HG03108 (cell line): Measurements from ENCODE around the gene ABAT.
"Not testable (repeated sequence)": the region's sequence is repeated elsewhere in the genome, so short reads cannot be mapped to it uniquely, and the experiment has no call there.

ENCODE experiments used
- ATAC-seq: cut with Tn5 transposase; IDR thresholded peaks from one replicate; pipeline ENCODE4 v1.9.1; 2021; ENCODE audit warnings: moderate library complexity; ENCODE audit not compliant: unreplicated experiment

ABAT gene

DNA sequence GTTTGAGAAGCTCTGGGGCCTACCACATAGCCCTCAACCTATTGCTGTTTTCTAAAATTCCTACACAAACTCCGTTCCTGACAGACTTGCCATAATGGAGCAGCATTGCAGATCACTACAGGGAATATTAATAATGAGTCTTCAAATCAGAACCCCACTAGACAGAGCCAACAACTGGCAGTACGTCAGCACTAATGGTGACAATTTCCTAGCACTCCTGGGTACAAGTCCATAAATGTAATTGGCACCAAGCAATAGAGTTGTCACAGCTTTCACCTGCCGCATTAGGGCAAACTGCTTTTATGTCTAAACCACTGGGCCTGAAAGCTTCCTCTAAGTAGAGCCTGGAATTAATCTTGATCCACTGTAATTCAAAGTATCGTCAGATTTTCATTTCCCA lies 25.5 kb upstream of the ABAT start:
- no peak for ATAC-seq

DNA sequence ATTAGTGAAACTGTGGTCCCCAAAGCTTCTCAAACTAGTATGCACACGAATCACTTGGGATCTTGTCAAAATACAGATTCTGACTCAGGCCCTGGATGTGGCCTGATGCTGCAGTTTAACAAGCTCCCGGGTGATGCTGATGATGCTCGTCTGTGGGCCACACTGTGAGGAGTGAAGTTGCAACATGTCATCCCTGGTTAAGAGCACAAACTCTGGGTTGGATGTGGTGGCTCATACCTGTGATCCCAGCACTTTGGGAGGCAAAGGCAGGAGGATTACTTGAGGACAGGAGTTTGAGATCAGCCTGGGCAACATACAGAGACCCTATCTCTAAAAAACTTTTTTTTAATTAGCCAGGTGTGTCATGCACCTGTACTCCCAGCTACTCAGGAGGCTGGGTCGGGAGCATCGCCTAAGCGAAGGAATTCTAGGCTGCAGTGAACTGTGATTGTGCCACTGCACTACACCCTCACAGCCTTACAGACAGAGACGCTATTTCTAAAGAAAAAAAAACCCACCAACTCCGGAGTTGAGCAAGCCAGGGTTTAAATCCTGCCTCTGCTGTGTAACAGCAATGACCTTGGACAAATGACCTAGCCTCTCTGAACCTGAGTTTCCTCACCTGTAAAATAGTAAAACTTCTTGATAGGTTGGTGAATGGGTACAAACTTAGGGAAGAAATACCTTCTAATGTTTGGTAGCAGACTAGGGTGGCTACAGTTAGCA lies 24.4 kb upstream of the ABAT start:
- ATAC-seq = no peak

DNA sequence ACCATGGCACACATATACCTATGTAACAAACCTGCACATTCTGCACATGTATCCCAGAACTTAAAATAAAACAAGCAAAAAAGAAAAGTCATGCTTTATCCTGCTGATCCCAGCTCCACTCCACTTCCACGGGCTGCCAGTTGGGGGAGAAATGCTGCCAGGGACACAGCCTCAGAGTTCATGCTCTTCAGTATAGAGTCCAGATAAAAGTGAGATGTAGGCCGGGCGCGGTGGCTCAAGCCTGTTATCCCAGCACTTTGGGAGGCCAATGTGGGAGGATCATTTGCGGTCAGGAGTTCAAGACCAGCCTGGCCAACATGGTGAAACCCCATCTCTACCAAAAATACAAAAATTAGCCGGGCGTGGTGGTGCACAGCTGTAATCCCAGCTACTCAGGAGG lies 22.5 kb upstream of the ABAT start:
- ATAC-seq = not testable (repeated sequence)

DNA sequence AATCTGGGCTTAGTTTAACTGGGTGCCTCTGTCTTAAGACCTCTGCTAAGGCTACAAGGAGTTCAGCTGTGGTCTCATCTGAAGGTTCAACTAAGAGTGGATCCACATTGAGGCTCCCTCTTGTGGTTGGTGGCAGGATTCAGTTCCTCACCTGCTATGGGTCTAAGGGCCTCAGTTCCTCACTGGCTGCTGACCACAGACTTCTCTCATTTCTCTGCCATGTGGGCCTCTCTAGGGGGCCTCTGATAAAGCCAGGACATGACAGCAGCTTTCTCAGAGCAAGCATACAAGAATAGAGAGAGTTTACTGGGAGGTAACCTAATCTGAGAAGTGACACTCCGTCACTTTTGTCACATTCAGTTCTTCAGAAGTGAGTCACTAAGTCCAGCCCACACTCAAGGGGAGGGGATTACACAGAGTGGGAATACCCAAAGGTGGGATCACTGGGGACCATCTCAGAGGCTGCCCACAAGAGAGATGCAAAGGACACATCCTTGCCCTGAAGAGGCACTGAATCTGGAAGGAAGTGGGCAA lies 19.2 kb upstream of the ABAT start:
- ATAC-seq = no peak

- no peak for ATAC-seq
Measured at GRCh38 chr16:8656376-8656775, 18.0 kb upstream of the ABAT start.

DNA sequence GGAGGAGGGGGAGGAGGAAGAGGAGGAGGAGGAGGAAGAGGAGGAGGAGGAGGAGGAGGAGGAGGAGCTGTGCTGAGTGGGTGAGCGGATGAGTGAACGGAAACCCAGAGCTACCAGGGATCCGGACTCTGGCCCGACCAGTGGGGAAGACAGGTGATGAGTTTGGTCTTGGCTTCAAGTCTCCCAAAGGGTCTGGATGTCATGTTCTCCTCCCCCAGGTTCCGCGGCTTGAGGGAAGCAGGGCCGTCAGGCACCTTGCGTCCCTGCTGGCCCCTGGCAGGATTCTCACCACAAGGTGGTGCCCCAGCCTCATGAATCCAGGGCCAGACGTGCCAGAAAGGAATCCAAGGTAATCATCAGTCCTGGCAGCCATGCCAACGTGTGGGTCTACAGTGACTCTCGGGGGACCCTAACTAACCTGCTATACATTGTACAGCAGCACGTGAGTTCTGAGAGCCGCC lies 13.5 kb upstream of the ABAT start:
- ATAC-seq = no peak

DNA sequence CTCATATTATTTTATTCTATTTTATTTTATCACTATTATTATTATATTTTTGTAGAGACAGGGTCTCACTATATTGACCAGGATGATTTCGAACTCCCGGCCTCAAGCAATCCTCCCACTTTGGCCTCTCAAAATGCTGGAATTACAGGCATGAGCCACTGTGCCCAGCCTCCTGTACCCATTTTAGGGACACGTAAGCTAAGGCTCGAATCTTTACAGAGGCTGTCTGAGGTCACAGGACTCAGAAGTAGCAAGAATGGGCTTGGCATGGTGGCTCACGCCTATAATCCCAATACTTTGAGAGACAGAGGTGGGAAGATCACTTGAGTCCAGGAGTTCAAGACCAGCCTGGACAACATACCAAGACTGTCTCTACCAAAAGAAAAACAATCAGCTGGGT lies 12.7 kb upstream of the ABAT start:
- no peak for ATAC-seq

DNA sequence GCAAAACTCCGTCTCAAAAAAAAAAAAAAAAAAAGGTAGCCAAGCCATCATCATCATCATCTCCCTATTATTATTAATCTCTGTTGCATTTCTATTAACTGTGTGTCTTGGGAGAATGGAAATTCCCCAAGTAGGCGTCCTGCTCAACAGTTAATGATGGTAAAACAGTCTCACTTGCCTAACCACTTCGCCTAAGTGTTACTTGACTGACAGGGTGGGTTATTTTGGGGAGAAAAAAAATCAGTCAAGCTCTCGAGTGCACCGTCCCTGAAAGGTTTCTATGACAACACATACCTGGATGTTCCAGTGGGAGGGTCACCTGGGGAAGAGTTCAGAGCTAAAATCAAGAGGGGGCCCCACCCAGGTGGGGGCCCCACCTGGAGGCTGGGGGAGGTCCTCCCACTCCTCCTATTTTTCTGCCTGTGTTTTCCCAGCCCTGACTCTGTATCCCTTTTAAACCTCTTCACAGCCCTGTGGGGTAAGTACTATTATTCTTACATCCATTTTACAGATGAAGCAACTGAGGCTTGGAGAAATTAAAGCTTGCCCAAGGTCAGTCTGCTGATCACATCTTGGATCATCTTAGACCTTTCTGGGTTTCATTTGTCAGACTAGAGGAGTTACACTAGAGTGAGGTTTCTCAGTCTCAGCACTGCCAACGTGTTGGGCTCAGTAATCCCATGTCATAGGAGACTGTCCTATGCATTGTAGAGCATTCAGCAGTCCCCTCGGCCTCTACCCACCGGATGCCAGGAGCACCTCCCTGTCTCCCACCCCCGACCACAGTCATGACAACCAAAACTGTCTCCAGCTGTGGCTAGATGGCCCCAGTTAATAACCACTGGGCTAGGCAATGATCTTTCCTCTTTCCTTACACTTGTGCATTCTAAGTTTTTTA lies 11.0 kb upstream of the ABAT start:
- ATAC-seq = no peak

- ATAC-seq = no peak
Measured at GRCh38 chr16:8665529-8665928, 8.9 kb upstream of the ABAT start.

DNA sequence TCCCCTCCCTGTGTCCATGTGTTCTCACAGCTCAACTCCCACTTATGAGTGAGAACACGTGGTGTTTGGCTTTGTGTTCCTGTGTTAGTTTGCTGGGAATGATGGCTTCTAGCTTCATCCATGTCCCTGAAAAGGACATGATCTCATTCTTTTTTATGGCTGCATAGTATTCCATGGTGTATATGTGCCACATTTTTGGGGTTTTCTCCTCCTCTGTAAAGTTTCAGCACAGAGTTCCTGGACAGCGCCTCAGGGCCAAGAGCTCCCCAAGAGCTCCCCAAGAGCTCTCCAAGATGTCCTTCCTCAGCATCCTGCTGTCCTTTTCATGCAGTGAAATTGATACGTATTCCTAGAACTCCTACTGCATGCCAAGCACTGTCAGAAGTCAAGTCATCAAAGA lies 6.9 kb upstream of the ABAT start:
- no peak for ATAC-seq

DNA sequence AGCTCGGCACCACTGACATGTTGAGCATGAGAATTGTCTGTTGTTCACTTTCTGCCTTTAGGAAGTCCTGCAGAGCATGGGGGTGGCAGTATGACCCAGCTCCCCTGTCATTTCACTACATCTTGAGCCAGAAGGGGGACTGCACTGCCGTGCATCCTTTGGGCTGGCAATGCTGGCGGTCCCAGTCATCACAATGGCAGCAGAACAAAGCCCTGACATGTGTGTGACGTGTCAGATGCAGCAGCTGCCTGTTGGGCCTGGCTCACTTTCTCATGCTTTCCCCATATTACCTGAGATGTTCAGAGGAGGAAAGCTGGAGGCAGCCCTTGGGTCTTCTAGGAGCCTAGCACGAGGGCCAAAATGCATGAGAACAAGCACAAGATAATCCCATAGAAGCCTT lies 6.3 kb upstream of the ABAT start:
- no peak for ATAC-seq

DNA sequence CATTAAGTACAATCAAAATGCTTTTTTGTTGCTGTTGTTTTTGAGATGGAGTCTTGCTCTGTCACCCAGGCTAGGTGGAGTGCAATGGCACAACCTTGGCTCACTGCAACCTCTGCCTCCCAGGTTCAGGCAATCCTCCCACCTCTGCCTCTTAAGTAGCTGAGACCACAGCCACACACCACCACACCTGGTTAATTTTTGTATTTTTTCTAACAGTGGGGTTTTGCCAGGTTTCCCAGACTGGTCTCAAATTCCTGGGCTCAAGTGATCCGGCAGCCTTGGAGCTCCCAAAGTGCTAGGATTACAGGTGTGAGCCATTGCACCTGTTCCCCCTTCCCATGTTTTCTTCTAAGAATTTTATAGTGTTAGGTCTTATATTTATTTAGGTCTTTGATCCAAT lies 4.9 kb upstream of the ABAT start:
- ATAC-seq = no peak

DNA sequence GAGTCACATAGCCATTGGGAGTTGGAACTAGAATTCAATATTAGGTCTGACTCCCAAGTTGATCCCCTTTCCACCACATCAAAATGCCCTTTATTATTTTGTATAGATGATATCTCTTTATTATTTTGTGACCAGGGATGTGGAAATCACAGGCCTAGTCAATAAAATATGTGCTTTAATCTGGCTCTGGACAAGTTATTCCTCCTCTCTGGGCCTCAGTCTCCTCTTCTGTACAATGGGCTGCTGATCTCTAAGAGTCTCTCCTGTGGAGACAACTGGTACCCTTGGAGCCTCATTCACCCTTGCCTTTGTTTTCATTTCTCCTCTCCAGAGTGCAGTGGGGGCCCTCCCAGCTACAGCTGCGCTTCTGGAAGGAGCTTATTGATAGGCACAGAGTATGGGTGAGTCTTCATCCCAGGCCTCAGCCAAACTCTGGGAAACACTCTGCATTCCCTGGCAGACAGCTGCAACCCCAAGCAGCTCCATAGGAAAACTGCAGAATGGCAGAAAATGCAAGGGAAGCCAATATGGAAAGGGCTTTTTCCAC lies 4.3 kb upstream of the ABAT start:
- ATAC-seq = no peak

DNA sequence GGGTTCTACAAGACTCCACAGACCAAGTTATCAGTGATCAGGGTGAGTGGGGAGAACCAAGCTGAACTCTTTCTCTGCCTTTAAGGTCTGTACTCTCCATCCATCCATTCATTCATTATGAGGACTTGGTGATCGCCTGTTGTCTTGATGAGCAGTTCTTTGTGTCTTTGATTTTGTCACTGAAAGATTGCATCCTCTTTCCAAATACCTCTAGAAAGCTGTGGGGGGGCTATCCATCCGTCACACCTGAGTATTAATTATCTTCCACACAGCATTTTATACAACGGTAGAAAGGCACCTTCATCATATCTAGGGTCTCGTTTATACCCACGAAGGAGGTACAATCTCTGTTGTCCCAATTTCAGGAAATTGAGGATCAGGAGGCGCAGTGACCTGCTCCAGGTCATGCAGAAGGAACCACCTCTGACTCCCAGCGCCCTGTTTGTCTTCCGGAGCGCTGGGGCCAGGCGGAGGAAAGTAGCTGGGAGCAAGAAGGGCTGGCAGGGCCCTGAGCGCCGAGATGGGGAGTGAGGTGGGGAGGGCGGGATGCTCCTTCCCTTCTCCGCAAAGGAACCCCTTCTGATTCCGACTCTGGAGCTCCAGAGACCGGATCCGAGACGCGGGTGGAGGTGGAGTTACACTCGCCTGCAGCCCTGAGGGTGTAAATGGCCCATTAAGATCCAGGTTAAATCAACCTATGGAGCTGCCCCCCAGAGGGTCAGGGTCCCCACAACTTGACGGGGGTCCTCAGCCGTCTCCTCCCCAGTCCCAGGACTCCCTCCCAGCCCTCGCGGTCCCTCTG lies 605 bp upstream of the ABAT start:
- ATAC-seq = peak; percentile 36

DNA sequence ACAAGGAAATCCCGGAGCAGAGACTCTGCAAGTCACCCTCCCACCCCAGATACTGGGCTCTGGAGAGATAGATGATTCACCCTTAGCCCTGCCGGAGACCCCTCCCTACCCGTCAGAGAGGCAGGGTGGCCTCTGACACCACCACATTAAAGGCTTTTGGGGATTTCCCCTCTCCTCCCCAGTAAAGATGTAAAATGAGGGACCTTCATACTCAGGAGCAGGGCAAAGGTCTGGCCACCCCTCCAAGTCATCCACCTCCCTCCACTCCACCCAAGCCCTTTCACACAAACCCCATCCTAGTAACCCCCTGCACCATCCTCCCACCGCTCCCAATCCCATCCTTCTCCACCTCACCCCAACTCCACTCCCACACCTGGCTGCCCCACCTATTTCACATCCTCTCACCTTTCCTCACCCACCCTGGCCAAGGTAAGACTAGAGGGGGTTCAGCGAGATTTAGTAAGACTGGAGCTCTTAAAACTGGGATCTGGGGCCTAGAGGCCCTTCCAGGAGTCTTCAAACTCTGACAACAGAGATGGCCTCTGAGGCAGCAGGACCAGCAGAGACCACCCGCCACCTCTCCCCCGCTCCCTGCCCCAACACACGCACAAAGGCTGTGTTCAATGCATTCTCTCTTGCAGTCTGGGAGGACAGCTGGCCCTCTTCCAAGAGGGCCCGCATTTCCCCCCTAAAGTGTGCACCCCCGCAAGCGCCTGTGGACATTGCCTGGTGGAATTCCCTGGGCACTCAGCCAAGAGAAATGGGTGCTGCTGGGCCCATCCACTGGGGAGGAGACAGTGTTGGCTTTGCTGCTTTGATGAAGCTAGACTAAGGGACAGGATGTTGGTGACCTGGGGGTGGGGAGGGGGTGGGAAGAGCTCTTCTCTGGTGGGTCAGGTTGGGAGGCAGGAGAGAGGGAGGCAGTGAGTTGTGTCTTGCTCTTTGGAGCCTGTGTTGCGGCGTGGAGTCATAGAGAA lies 1.1 kb downstream of the ABAT start:
- no peak for ATAC-seq

- no peak for ATAC-seq
Measured at GRCh38 chr16:8676160-8676547, 1.7 kb downstream of the ABAT start.

DNA sequence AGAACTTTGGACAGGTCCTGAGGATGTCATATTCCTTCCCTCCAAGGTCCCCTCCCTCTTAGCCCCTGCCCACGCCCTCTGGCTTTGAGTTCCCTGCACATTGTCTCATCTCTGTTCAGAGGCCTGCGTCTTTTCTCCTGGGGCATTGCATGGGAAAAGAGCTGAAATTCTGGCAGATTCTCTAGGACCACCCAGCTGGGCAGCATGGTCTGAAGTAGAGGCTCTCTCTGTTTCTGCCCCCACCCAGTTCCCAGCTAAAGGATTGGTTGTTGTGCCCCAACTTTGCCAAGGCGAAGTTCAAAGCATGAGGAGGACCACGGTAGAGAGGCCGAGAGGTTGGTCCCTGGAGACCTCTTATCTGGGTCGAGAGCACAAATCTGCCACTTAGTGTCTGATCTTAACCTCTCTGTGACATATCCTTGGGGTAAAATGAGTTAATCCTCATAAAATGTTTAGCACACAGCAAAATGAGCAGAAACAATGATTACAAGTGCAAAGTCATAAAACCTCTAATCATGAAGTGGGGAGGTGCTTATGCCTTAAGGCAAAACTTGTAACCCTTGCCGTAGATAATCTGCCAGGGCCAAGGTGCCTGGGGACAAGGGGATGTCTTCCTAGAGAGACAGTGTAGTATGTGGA lies 2.4 kb downstream of the ABAT start:
- ATAC-seq = no peak

DNA sequence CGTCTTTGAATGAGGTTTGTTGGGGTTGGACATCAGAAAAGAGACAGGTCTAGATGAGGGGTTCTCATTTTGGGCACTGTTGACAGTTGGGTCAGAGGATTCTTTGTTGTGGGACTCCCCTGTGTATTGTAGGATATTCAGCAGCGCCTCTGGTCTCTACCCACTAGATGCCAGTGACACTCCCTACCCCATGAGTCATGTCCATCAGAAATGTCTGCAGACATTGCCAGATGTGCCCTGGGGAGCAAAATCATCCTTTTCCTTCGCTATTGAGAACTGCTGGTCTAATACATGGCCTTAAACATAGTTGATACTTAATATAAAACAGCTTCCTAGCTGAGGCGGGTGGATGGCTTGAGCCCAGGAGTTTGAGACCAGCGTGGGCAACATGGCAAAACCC lies 3.1 kb downstream of the ABAT start:
- ATAC-seq = no peak
